Lung microvascular endothelial cell (primary cell): ENCODE results near the gene CTAGE1. TPM values are rescaled to one million over a fixed set of nuclear protein-coding genes. Genes with fewer than 3 reads are reported as not detected.
"Not testable (repeated sequence)": the region's sequence is repeated elsewhere in the genome, so short reads cannot be mapped to it uniquely, and the experiment has no call there.

Source experiments
- DNase-seq, 2 donors: peaks; one replicate each; pipeline versions ENCODE4 v3.0.0 to v3.0.0-alpha.2; 2010; ENCODE audit warnings: low read depth in 2 of 2
- total RNA-seq: library from RNA; depleted of rRNA; stranded (reverse); fragments of >200 nt; gene quantifications from 2 replicates; pipeline ENCODE4 v1.2.1, GENCODE V29; 2014

Gene CTAGE1, protein sequence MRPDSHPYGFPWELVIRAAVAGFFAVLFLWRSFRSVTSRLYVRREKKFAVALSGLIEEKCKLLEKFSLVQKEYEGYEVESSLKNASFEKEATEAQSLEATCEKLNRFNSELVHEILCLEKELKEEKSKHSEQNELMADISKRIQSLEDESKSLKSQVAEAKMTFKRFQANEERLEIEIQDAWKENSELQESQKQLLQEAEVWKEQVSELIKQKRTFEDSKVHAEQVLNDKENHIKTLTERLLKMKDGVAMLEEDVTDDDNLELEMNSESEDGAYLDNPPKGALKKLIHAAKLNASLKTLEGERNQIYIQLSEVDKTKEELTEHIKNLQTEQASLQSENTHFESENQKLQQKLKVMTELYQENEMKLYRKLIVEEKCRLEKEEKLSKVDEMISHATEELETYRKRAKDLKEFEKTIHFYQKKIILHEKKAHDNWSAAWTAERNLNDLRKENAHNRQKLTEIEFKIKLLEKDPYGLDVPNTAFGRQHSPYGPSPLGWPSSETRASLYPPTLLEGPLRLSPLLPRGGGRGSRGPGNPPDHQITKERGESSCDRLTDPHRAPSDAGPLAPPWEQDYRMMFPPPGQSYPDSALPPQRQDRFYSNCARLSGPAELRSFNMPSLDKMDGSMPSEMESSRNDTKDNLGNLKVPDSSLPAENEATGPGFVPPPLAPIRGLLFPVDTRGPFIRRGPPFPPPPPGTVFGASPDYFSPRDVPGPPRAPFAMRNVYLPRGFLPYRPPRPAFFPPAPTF
- not detected in 2 replicates for total RNA-seq

DNA sequence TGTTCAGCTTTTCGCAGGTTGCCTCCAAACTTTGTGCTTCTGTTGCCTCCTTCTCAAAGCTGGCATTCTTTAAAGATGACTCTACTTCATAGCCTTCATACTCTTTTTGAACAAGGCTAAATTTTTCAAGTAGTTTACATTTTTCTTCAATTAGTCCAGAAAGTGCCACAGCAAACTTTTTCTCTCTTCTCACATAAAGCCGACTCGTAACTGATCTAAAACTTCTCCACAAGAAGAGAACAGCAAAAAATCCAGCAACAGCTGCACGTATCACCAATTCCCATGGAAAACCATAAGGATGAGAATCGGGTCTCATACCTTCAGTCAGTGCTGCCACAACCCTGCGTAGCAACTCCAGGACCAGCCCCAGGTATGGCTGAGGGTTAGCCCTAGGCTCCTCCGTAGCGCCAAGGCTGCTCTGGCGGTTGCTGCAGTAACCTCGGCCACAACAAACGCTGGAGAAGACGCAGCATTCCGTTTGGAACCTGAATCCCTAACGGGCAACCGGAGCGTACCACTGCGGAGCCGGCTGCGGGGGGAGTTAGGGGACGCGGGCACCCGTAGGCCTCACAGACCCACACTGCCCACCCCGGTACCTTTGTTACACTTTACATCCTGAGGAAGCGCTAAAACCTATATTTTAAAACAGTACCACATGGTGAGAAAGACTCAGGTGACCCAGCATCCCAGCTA is at the start of gene CTAGE1:
TSS of gene CTAGE1 (minus strand) at position 420 of the 693 bp plus-strand sequence. CDS start at position 316, 104 bp downstream.
- DNase-seq = no peak

- DNase-seq = peak in 1 of 2 donors; percentile 23
Measured at GRCh38 chr18:22466608-22467395, 49.1 kb upstream of the CTAGE1 start.

DNA sequence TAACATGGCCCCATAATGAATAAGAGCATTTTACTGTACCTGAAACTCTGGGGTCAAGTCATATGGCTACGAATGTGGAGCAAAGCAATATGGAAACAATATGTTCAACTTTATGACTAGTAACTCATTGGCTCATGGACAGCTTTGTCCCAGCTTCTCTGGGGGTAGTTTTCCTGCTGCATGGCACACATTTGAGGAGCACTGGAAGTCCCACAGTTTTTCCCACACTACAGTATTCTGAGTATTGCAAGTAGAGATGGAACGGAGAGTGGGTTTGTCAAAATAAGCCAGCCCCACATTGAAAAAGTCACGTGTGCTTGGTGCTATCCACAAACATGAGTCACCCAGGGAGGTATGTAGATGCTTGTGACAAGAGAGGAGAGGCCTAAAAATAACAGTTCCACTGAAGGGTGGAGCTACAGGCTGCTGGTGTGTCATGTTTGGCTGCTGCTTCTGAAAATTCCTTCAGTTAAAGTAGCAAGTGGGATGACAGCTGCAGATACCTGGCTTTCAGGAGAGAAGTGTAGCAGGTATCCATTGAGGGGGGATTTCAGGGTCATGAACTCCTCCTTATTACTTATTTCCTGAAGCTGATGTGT is 48.2 kb upstream of the CTAGE1 start:
- DNase-seq = peak; percentile 64 to 89

GRCh38 chr18:22463076-22463475 is 45.4 kb upstream of the CTAGE1 start:
- no peak for DNase-seq

- no peak for DNase-seq
Measured at GRCh38 chr18:22459491-22459890, 41.8 kb upstream of the CTAGE1 start.

- no peak for DNase-seq
Measured at GRCh38 chr18:22457524-22457923, 39.8 kb upstream of the CTAGE1 start.

GRCh38 chr18:22456547-22456946 is 38.8 kb upstream of the CTAGE1 start:
- no peak for DNase-seq

DNA sequence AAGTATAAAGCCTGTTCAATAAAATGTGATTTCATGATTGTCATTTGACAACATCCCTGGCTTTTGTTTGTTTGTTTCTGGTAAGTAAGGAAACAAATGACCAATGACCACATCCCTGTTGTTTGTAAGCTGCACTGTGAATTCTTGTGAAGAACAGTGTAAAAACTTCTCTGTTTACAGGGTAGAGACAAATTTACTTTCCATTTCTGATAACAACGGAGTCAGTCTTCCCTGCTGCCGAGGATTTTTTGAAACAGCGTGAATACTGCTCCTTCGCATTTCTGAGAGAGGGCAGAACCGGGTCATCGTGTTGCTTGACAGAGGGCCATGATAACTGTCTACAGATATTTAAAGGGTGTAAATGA is 38.4 kb upstream of the CTAGE1 start:
- no peak for DNase-seq

DNA sequence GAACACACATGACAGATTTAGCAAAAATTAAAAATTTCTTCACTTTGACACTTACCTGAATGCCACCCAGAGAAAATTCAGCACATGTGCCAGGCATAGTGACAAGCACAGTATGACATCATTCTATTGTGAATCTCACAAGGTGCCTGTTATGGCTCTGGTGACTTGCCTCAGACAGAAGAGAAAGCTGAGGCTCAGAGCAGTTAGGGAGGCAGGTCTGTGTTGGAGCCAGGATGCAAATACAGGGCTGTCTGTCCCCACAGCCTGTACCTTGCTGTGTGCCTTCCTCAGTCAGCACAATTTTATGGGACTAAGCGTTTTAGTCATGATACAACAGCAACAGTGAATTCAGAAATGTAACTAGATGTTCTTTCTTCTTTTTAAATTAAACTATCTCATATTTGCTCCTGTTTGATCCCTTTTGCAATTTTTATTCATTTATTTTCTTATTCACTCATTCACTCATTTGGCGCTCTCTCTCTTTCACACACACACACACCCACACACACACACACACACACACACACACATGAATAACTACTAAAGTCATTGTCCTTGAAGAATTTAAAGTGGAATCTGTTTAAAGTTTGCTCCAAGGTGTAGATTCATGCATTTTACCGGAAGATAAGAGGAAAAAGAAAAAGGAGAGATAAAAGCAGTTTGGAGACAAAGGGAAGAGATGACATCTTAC is 37.9 kb upstream of the CTAGE1 start:
- DNase-seq = no peak

DNA sequence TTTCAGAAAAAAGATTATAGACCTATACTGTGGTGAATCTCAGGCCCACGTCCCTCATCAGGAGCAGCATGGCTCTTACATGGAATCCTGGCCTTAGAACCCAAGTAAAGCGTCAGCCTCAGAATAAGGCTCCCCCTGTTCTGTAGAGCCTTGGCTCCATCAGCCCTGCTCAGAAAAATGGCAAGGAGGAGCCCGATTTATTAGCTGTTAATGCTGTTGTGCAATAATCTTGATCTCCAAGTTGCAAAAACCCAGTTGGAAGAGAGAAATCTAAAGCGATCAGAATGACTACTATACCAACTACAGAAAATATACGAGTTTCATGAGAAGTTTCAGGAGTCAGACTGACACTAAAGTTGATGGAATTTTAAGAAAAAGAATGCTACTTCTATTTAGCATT is 35.6 kb upstream of the CTAGE1 start:
- DNase-seq = no peak

GRCh38 chr18:22452226-22452668 is 34.5 kb upstream of the CTAGE1 start:
- peak in 1 of 2 donors; percentile 46 for DNase-seq

DNA sequence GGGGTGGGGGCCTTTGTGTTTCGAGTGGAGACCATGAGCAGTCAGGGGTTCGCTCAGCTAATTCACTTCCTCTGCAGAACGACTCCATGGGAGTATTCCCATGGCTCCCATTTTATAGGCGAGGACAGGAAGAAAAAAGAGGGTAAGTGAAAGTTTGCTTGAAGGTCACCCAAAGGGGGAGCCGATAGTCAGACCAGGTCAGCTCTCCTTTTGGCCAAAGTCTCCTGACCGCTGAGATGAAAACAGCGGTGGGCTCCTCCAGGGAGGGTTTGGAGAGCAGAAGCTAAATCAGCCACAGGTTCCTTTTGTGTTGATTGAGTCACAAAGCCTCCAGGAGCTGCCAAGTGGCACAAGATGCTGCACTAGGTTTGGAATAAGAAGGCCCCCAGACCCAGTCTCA is 34.1 kb upstream of the CTAGE1 start:
- DNase-seq = no peak

- DNase-seq = not testable (repeated sequence)
Measured at GRCh38 chr18:22450766-22451165, 33.1 kb upstream of the CTAGE1 start.

DNA sequence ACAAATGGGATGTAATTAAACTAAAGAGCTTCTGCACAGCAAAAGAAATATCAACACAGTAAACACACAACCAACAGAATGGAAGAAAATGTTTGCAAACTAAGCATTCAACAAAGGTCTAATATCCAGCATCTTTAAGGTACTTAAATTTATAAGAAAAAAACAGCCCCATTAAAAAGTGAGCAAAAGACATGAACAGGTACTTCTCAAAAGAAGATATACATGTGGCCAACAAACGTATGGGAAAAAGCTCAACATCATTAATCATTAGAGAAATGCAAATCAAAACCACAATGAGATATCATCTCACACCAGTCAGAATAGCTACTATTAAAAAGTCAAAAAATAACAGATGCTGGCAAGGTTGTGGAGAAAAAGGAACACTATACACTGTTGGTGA is 32.6 kb upstream of the CTAGE1 start:
- DNase-seq = not testable (repeated sequence)

GRCh38 chr18:22449753-22450152 is 32.0 kb upstream of the CTAGE1 start:
- DNase-seq = not testable (repeated sequence)

DNA sequence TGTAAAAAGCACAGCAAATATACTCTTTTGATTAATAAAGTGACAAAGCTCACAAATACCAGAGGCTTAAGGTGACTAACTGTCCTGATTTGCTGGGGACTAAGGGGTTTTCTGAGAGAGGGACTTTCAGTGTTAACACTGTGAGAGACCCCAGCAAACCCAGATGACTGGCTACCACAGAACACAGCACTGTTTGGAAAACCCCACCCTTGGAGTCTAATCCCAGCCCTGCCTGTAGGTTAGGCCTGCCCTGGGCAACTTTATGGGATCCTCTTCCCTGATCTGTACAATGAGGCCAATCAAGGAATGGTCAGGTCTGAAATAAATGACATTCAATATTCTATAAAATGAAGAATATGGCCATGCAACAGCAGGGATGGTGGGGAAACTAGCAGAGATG is 30.5 kb upstream of the CTAGE1 start:
- no peak for DNase-seq

DNA sequence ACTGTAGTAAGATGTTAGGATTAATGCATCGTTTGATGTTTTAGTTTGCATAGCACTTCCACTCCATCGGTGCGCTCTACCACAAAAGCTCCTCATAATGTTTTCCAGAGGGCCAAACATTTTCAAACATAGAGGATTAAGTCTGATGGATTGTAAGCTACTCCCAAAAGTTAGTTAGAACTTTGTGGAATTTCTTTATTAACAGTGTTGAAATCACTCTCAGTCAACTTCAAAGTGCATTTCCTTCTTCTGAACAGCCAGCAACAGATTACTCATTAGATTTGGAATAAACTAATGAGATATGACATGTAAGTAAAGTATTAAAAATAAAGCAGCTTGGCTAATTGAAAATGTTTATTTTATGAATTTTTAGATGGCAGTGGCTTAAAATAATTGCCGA is 30.1 kb upstream of the CTAGE1 start:
- DNase-seq = no peak

DNA sequence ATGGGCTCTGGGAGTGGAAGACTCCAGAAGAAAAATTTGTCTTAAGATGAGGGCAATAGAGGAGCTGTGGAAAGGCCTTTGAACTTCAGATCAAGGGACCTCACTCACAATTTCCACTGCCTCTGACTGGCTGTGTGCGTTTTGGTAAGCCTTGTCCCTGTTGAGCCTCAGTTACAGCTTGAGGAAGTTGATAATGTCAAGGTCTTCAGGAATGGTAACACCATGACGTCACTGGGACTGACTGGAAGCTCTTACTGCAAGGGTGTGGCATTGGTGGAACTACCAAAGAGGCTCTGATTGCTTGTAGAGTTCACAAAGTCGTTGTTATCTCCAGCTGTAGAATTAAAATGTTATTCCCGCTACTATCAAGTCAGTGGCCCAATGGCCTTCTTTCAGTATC is 29.2 kb upstream of the CTAGE1 start:
- DNase-seq = no peak

DNA sequence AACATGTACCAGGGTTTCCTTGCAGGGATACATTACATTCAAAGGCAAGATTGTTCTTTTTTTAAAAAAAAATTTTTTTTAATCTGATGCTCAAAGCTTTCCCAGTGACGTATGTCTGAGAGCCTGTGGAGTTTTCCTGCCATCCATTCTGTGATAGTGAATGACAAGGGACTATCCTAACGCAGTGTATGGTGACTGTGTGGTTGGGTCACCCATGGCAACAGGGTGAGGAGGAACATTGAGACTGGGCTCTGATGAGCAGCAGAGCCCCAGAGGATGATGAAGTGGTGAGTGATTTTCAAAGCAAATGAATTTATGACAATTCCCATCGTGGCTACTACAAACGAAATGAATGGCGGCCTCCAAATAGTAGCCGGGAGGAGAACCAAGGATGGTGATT is 28.6 kb upstream of the CTAGE1 start:
- DNase-seq = no peak

GRCh38 chr18:22441638-22442037 is 23.9 kb upstream of the CTAGE1 start:
- DNase-seq = no peak
